Testis (tissue), 3 donors: ENCODE measurements around the gene NADSYN1. TPM values are rescaled to one million over a fixed set of nuclear protein-coding genes. Genes with fewer than 3 reads are reported as not detected.

Experiments
- DNase-seq: peaks from one replicate; pipeline ENCODE4 v3.0.0-alpha.2; 2019
- H3K27ac ChIP-seq, 2 donors: fragments of 200-600 bp; sonication (generic); one replicate each; pipeline ENCODE4 v1.5.1; 2019
- H3K27me3 ChIP-seq: fragments of 200-600 bp; sonication (generic); one replicate; pipeline ENCODE4 v1.5.1; 2019
- H3K36me3 ChIP-seq: fragments of 200-600 bp; sonication (generic); one replicate; pipeline ENCODE4 v1.5.1; 2017; ENCODE audit warnings: low read depth; ENCODE audit errors: missing control alignments
- H3K4me1 ChIP-seq: fragments of 200-600 bp; sonication (generic); one replicate; pipeline ENCODE4 v1.5.1; 2019
- H3K4me3 ChIP-seq, 2 donors: fragments of 200-600 bp; sonication (generic); one replicate each; pipeline ENCODE4 v1.5.1; 2017 to 2019
- H3K9me3 ChIP-seq: fragments of 200-600 bp; sonication (generic); one replicate; pipeline ENCODE4 v1.5.1; 2017
- CTCF ChIP-seq, 3 experiments: fragments of 450-650 bp in 2 of 3; fragments of 200-600 bp in 1 of 3; sonication (generic) in 1 of 3; IDR thresholded peaks; one replicate each; pipeline ENCODE4 v1.5.1; 2016 to 2019; ENCODE audit warnings: antibody characterized with exemption in 3 of 3, mild to moderate bottlenecking in 2 of 3, moderate library complexity in 1 of 3
- POLR2A ChIP-seq: fragments of 450-650 bp; IDR thresholded peaks from one replicate; pipeline ENCODE4 v1.6.1; 2017; ENCODE audit warnings: antibody characterized with exemption, mild to moderate bottlenecking, moderate library complexity
- WGBS, 2 donors: methylation state at CpG; one replicate each; pipeline ENCODE4 v1.1.5; 2018; 5-methylcytosine and 5-hydroxymethylcytosine counted together
- intact Hi-C: fragments of 100-400 bp; cut with DNase I; formaldehyde crosslinking; loops from one replicate; pipeline ENCODE4 v1.15.1; 2023; ENCODE audit warnings: low total_unique reads
- polyA plus RNA-seq: library from polyadenylated mRNA; stranded (reverse); fragments of 350-450 nt; fragmentation: Illumina TruSeq; extraction: RNeasy Lipid Tissue Mini Kit (QIAGEN cat#74804); gene quantifications from one replicate; pipeline ENCODE4 v1.2.3, GENCODE V29; 2014; ENCODE audit warnings: low read depth, low replicate concordance; ENCODE audit not compliant: insufficient read depth
- total RNA-seq, 2 donors: library from RNA; depleted of rRNA; stranded (reverse); fragments of >200 nt; gene quantifications; one replicate each; pipeline ENCODE4 v1.2.3, GENCODE V29; 2016

The NADSYN1 gene
- total and polyA plus RNA-seq, 3 donors from 2014 or later, result 75.7 to 91.2 (median 79.4) TPM

- Histone ChIP-seq H3K27me3 (no peaks in the 10 kb centered on the region), H3K27ac (no peak overlapping the region), H3K4me3 (no peak overlapping the region), H3K36me3 (no peaks in the 10 kb centered on the region), H3K9me3 (no peaks in the 10 kb centered on the region), H3K4me1 (no peaks in the 10 kb centered on the region)
- TF ChIP-seq POLR2A (no peak), CTCF (IDR thresholded peaks at IDR 0.05) (no peak)
- intact Hi-C loops, result no loop called here
- 95 to 100% methylated on average over 6 to 10 of the region's 10 CpGs for WGBS, 2 donors
- no peak for DNase-seq
These were observed 49.0 kb downstream of the NADSYN1 start for GRCh38 chr11:71502026-71502425.

- H3K27me3 ChIP-seq, result no peaks in the 10 kb centered on the region
- no peak overlapping the region for H3K4me3 ChIP-seq
- H3K4me1 ChIP-seq, result no peaks in the 10 kb centered on the region
- TF ChIP-seq POLR2A (no peak), CTCF (IDR thresholded peaks at IDR 0.05) (no peak)
- no peaks in the 10 kb centered on the region for H3K9me3 ChIP-seq
- intact Hi-C loops, result no loop called here
- DNase-seq, result no peak
- H3K27ac ChIP-seq, result no peak overlapping the region
- H3K36me3 ChIP-seq, result no peaks in the 10 kb centered on the region
- WGBS, 2 donors, result 89 to 98% methylated on average over 15 of the region's 15 CpGs
These were observed 50.0 kb downstream of the NADSYN1 start for GRCh38 chr11:71502871-71503435.

- DNase-seq, result no peak
- Histone ChIP-seq H3K27ac (no peak overlapping the region), H3K4me3 (no peak overlapping the region), H3K4me1 (no peaks in the 10 kb centered on the region), H3K36me3 (no peaks in the 10 kb centered on the region), H3K9me3 (no peaks in the 10 kb centered on the region), H3K27me3 (no peaks in the 10 kb centered on the region)
- intact Hi-C loops, result no loop called here
- WGBS, 2 donors, result 68 to 80% methylated on average over 10 of the region's 10 CpGs
- TF ChIP-seq POLR2A, result no peak
- no peak for TF ChIP-seq CTCF (IDR thresholded peaks at IDR 0.05)
These were observed 51.5 kb downstream of the NADSYN1 start for GRCh38 chr11:71504531-71504930.

- intact Hi-C loops, result no loop called here
- Histone ChIP-seq H3K4me1 (no peaks in the 10 kb centered on the region), H3K27me3 (no peaks in the 10 kb centered on the region), H3K9me3 (no peaks in the 10 kb centered on the region), H3K27ac (no peak overlapping the region), H3K4me3 (no peak overlapping the region), H3K36me3 (no peaks in the 10 kb centered on the region)
- WGBS, 2 donors, result 71 to 79% methylated on average over 2 of the region's 2 CpGs
- DNase-seq, result no peak
- no peak for TF ChIP-seq CTCF (IDR thresholded peaks at IDR 0.05)
- no peak for TF ChIP-seq POLR2A
These were observed 52.0 kb downstream of the NADSYN1 start for GRCh38 chr11:71505001-71505400.

GRCh38 chr11:71505781-71506180, 52.8 kb downstream of the NADSYN1 start:
- WGBS, 2 donors, result 82 to 91% methylated on average over 9 of the region's 9 CpGs
- H3K27ac ChIP-seq, result no peak overlapping the region

More at GRCh38 chr11:71505781-71506180, 52.8 kb downstream of the NADSYN1 start:
- no peaks in the 10 kb centered on the region for H3K27me3 ChIP-seq
- TF ChIP-seq POLR2A (no peak), CTCF (IDR thresholded peaks at IDR 0.05) (no peak)
- H3K4me1 ChIP-seq, result no peaks in the 10 kb centered on the region
- no peaks in the 10 kb centered on the region for H3K9me3 ChIP-seq
- intact Hi-C loops, result no loop called here
- no peak for DNase-seq
- no peaks in the 10 kb centered on the region for H3K36me3 ChIP-seq
- no peak overlapping the region for H3K4me3 ChIP-seq
